Vagina (tissue), 2 donors: Measurements from ENCODE around the gene CD300LB. TPM values are rescaled to one million over a fixed set of nuclear protein-coding genes. Genes with fewer than 3 reads are reported as not detected.

Experiments used
- DNase-seq, 2 donors: peaks; one replicate each; pipeline ENCODE4 v3.0.0-alpha.2; 2017; ENCODE audit errors: extremely low spot score in 2 of 2
- H3K27ac ChIP-seq: fragments of 200-600 bp; sonication (generic); one replicate; pipeline ENCODE4 v1.5.1; 2019
- H3K27me3 ChIP-seq: fragments of 200-600 bp; sonication (generic); one replicate; pipeline ENCODE4 v1.5.1; 2019
- H3K36me3 ChIP-seq, 2 donors: fragments of 200-600 bp; sonication (generic); one replicate each; pipeline ENCODE4 v1.5.1; 2017 to 2019
- H3K4me1 ChIP-seq: fragments of 200-600 bp; sonication (generic); one replicate; pipeline ENCODE4 v1.5.1; 2019
- H3K4me3 ChIP-seq, 2 donors: fragments of 200-600 bp; sonication (generic); 1 replicate in 1 of 2; 2 replicates in 1 of 2; pipeline ENCODE4 v1.5.1; 2016 to 2019
- H3K9me3 ChIP-seq: fragments of 200-600 bp; sonication (generic); one replicate; pipeline ENCODE4 v1.5.1; 2019
- CTCF ChIP-seq, 3 experiments: fragments of 450-650 bp in 2 of 3; fragments of 200-600 bp in 1 of 3; sonication (generic) in 1 of 3; IDR thresholded peaks; one replicate each; pipeline ENCODE4 v1.5.1; 2017 to 2019; ENCODE audit warnings: antibody characterized with exemption in 3 of 3, mild to moderate bottlenecking in 2 of 3, moderate library complexity in 2 of 3
- POLR2A ChIP-seq, 2 donors: fragments of 450-650 bp; IDR thresholded peaks; one replicate each; pipeline ENCODE4 v1.6.1; 2017; ENCODE audit warnings: antibody characterized with exemption in 2 of 2, mild to moderate bottlenecking in 2 of 2, moderate library complexity in 2 of 2
- POLR2AphosphoS5 ChIP-seq, 2 donors: sonication (generic); formaldehyde crosslinking; IDR thresholded peaks; one replicate each; pipeline ENCODE4 v1.9.0; 2017; ENCODE audit warnings: antibody characterized with exemption in 2 of 2, mild to moderate bottlenecking in 2 of 2, low read depth in 1 of 2; ENCODE audit not compliant: insufficient read depth in 1 of 2
- intact Hi-C: fragments of 100-400 bp; cut with DNase I; formaldehyde crosslinking; loops from one replicate; pipeline ENCODE4 v1.15.1; 2023
- total RNA-seq: library from RNA; depleted of rRNA; stranded (reverse); fragments of >200 nt; gene quantifications from one replicate; pipeline ENCODE4 v1.2.3, GENCODE V29; 2016

Gene CD300LB
- total RNA-seq, 1 donor from 2014 or later: 0.25 TPM

- Histone ChIP-seq H3K9me3 (no peaks in the 10 kb centered on the region), H3K4me1 (peaks cover 9% of the 10 kb centered on the region), H3K4me3 (no peak overlapping the region), H3K27me3 (no peaks in the 10 kb centered on the region), H3K36me3 (no peaks in the 10 kb centered on the region), H3K27ac (no peak overlapping the region)
- DNase-seq: no peak
- intact Hi-C loops: no loop called here
- TF ChIP-seq CTCF (IDR thresholded peaks at IDR 0.05): no peak
These were observed 41.9 kb upstream of the CD300LB start for GRCh38 chr17:74573169-74573568.

GRCh38 chr17:74571621-74572270 lies 40.5 kb upstream of the CD300LB start:
- TF ChIP-seq CTCF (IDR thresholded peaks at IDR 0.05) (no peak), POLR2AphosphoS5 (IDR thresholded peaks at IDR 0.05; ENCODE audit: insufficient read depth in 1 of 2, low read depth in 1 of 2) (no peak)
- H3K4me1 ChIP-seq: peaks cover 9% of the 10 kb centered on the region
- H3K36me3 ChIP-seq: no peaks in the 10 kb centered on the region
- no peak overlapping the region for H3K4me3 ChIP-seq
- H3K9me3 ChIP-seq: no peaks in the 10 kb centered on the region
- no peak overlapping the region for H3K27ac ChIP-seq
- H3K27me3 ChIP-seq: no peaks in the 10 kb centered on the region
- intact Hi-C loops: no loop called here
- DNase-seq: no peak

GRCh38 chr17:74569020-74570003 lies 38.0 kb upstream of the CD300LB start:
- H3K27ac ChIP-seq: peak overlapping the region; percentile 52

GRCh38 chr17:74568106-74568873 lies 37.0 kb upstream of the CD300LB start:
- H3K9me3 ChIP-seq: no peaks in the 10 kb centered on the region
- intact Hi-C loops: no loop called here
- no peak overlapping the region for H3K27ac ChIP-seq
- H3K27me3 ChIP-seq: no peaks in the 10 kb centered on the region
- TF ChIP-seq POLR2A (IDR thresholded peaks at IDR 0.05): no peak
- DNase-seq: no peak
- peaks cover 9% of the 10 kb centered on the region for H3K4me1 ChIP-seq
- H3K4me3 ChIP-seq: no peak overlapping the region
- no peaks in the 10 kb centered on the region for H3K36me3 ChIP-seq

More at GRCh38 chr17:74569020-74570003, 38.0 kb upstream of the CD300LB start:
- Histone ChIP-seq H3K9me3 (no peaks in the 10 kb centered on the region), H3K36me3 (no peaks in the 10 kb centered on the region), H3K27me3 (no peaks in the 10 kb centered on the region), H3K4me1 (peaks cover 9% of the 10 kb centered on the region), H3K4me3 (no peak overlapping the region)
- TF ChIP-seq POLR2AphosphoS5 (IDR thresholded peaks at IDR 0.05; ENCODE audit: insufficient read depth in 1 of 2, low read depth in 1 of 2) (peak; percentile 77 to 78), CTCF (IDR thresholded peaks at IDR 0.05) (no peak)
- DNase-seq: no peak
- intact Hi-C loops: no loop called here

GRCh38 chr17:74567397-74567796 lies 36.1 kb upstream of the CD300LB start, which contains the start of gene CD300H:
CD300H (minus strand) TSS chr17:74567509.
- no peak for DNase-seq
- TF ChIP-seq POLR2A (IDR thresholded peaks at IDR 0.05) (no peak), CTCF (IDR thresholded peaks at IDR 0.05) (no peak), POLR2AphosphoS5 (IDR thresholded peaks at IDR 0.05; ENCODE audit: insufficient read depth in 1 of 2, low read depth in 1 of 2) (no peak)
- intact Hi-C loops: no loop called here

More at GRCh38 chr17:74567397-74567796, 36.1 kb upstream of the CD300LB start, which contains the start of gene CD300H:
- peaks cover 9% of the 10 kb centered on the region for H3K4me1 ChIP-seq
- H3K27me3 ChIP-seq: no peaks in the 10 kb centered on the region
- no peak within 1 kb of the TSS for H3K4me3 ChIP-seq
- no peaks in the 10 kb centered on the region for H3K36me3 ChIP-seq
- H3K9me3 ChIP-seq: no peaks in the 10 kb centered on the region
- no peak within 1 kb of the TSS for H3K27ac ChIP-seq
